HG03469 (cell line): ENCODE data around the gene AADACL2.
"Not testable (repeated sequence)": the region's sequence is repeated elsewhere in the genome, so short reads cannot be mapped to it uniquely, and the experiment has no call there.

ENCODE experiments used
- ATAC-seq: cut with Tn5 transposase; IDR thresholded peaks from one replicate; pipeline ENCODE4 v1.9.1; 2021; ENCODE audit warnings: mild to moderate bottlenecking, moderate library complexity, moderate number of reproducible peaks; ENCODE audit not compliant: unreplicated experiment

Gene AADACL2

DNA sequence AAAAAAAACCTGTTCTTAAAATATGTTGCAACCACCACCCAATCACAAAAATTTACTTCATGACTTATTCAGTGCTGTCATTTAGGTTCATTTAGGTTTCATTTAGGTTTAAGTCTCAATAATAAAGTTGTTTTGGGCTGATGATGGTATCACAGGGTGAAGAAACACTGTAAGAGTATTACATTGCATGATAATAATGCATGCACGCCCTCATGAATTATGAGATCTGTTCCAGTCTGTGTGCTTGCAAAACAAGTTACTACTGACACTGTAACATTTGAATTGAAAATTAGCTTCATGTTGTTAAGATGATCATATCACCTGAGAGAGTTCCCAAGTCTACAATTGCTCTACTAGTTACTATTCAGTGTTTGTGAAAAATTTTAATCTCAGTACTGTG lies at the start of gene AADACL2:
Gene AADACL2, plus strand, starts transcription at position 315 of the 400 bp plus-strand sequence. CDS start 109 bp downstream, outside the sequence.
- ATAC-seq = no peak

DNA sequence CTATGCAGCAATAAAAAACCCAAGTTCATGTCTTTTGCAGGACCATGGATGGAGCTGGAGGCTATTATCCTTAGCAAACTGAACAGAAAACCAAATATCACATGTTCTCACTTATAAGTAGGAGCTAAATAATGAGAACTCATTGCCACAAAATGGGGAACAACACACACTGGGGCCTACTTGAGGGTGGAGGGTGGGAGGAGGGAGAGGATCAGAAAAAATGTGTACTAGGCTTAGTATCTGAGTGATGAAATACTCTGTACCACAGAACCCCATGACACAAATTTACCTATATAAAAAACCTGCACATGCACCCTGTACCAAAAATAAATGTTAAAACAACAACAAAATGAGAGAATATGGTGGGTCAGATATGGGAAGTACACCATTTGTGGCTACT lies 49.6 kb upstream of the AADACL2 start:
- ATAC-seq = no peak

DNA sequence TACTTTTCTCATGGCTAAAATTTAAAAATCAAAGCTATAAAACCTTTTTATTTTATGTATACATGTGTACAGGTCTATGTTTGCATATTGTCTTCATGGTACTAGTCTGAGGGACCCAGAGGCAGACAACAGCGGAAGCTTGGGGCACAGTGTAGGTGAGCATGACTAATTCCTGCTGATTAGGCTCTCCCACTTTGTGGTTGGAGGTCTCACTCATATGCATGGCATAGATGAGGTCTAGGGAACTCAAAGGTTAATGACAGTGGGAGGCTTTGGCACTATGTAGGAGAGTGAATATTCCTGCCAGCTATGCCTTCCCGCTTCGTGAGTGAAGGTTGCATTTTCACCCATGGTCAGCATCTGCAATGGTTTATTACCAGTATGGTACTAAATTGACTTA lies 47.5 kb upstream of the AADACL2 start:
- no peak for ATAC-seq

GRCh38 chr3:151687076-151687475 lies 46.7 kb upstream of the AADACL2 start:
- ATAC-seq = no peak

- no peak for ATAC-seq
Observed at GRCh38 chr3:151688571-151688970, 45.2 kb upstream of the AADACL2 start.

- ATAC-seq = no peak
Observed at GRCh38 chr3:151690645-151691044, 43.1 kb upstream of the AADACL2 start.

- ATAC-seq = no peak
Observed at GRCh38 chr3:151697496-151697895, 36.2 kb upstream of the AADACL2 start.

DNA sequence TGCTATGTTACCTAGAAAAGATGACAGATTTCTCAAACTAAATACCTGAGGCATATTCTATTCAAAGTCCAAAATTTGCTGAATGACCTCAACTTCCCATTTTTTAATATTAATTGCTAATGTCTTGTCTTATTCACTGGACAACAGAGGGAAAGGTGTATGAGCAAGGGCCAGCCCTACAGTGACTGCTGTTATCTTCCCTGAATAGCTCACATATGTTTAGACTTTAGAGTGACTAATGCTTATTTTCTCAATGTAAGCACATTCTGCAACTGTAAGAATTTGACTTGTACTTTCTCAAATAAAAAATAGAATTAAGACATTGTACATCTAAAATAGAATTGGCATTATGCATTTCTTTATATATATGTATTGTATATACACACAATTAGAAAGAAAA lies 26.5 kb upstream of the AADACL2 start:
- no peak for ATAC-seq

GRCh38 chr3:151708868-151709267 lies 24.9 kb upstream of the AADACL2 start:
- ATAC-seq = no peak

GRCh38 chr3:151709847-151710246 lies 23.9 kb upstream of the AADACL2 start:
- no peak for ATAC-seq

DNA sequence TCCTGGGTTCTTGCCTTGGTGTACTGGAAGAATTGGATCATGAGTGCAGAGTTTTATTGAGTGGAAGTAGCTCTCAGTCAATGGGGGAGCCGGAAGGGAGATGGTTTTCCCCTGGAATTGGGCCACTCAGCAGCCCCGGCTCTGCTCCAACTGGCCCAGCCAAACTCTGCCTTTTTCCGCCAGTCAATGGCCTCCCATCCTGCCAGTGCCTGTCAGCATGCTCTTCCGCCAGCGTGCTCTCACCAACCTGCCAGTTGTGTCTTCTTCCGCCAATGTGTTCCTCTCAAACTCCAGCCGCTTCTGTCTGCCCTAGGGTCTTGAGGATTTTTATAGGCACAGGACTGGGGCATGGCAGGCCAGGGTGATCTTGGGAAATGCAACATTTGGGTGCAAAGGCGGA lies 12.4 kb upstream of the AADACL2 start:
- no peak for ATAC-seq

GRCh38 chr3:151722856-151723255 lies 10.9 kb upstream of the AADACL2 start:
- no peak for ATAC-seq

GRCh38 chr3:151724576-151725562 lies 8.9 kb upstream of the AADACL2 start:
- ATAC-seq = no peak

GRCh38 chr3:151726016-151726415 lies 7.7 kb upstream of the AADACL2 start:
- ATAC-seq = no peak

GRCh38 chr3:151732861-151733260 lies 866 bp upstream of the AADACL2 start:
- no peak for ATAC-seq

DNA sequence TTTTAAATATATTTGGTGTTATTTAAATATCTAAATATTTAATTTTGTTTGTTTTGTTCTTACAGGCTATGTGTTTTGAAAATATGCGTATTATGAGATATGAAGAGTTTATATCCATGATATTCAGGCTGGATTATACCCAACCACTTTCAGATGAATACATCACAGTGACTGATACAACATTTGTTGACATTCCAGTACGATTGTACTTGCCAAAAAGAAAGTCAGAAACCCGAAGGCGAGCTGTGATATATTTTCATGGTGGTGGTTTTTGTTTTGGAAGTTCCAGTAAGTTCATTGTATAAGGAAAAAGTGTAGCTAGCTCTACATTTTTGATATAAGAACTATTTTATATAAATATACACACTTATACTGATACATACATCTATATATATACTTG lies 6.9 kb downstream of the AADACL2 start:
- ATAC-seq = no peak

GRCh38 chr3:151743855-151744254 lies 10.1 kb downstream of the AADACL2 start:
- no peak for ATAC-seq

GRCh38 chr3:151750181-151750580 lies 16.5 kb downstream of the AADACL2 start:
- ATAC-seq = no peak

DNA sequence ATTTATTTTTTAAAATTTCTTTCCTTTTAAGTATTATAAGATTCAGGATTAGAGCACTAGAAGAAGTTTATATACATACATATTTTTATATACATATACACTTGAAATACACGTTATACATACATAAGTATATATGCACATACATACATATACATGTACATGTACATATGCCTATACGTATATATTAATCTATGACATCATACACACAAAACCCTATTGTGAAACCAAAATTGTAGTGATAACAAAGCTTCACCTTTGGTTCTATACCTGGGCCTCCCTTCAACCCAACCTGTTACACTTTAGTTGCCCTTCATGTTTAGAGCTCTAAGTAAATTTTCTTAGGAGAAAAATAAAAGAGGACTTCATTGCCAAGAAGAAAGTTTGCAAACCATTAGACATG lies 17.0 kb downstream of the AADACL2 start:
- ATAC-seq = no peak

DNA sequence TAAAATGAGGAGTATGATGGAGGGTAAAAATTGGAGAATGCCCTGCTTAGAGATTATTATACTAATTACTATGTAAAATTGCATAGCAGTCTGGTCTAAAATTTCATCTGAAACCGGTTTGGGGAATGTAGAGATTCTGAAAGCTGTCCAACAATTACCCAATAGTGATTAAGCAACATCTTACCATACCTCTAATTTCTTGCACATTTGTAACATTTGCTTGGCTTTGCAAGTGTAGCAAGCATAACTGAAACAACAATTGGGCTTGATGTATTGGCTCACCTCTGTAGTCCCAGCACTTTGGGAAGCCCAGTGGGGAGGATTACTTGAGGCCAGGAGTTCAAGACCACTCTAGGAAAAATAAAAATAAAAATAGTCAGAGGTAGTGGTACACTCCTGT lies 17.4 kb downstream of the AADACL2 start:
- no peak for ATAC-seq

GRCh38 chr3:151753846-151754245 lies 20.1 kb downstream of the AADACL2 start:
- no peak for ATAC-seq

DNA sequence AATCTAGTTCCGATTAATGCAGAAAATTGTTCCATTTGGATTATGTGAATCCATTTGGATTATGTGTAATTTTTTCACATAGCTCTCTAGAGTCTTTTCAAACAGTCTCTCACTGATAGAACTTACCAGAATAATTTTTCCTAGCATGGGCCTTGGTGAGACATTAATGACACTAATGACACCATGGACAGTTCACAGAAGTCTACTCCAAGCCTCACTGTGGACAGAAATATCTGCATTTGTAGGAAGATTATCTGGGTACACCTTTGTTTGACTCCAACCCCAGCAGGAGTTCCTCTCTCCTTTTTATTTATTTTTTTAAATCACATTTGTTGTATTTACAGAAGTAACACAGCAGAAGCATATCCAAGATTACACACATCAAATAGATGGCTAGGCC lies 27.9 kb downstream of the AADACL2 start:
- no peak for ATAC-seq

DNA sequence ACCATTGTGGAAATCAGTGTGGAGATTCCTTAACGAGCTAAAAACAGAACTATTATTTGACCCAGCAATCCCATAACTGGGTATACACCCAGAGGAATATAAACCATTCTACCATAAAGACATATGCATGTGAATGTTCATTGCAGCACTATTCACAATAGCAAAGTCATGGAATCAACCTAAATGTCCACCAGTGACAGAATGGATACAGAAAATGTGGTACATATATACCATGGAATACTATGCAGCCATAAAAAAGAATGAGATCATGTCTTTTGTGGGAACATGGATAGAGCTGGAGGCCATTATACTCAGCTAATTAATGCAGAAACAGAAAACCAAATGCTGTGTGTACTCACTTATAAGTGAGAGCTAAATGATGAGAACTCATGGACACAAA lies 31.0 kb downstream of the AADACL2 start:
- ATAC-seq = not testable (repeated sequence)
